GM19452 (cell line): Measurements from ENCODE around the gene RPS29.
"Not testable (repeated sequence)": the region's sequence is repeated elsewhere in the genome, so short reads cannot be mapped to it uniquely, and the experiment has no call there.

ENCODE experiments used
- ATAC-seq: cut with Tn5 transposase; IDR thresholded peaks from one replicate; pipeline ENCODE4 v1.9.1; 2021; ENCODE audit not compliant: unreplicated experiment

RPS29 gene

DNA sequence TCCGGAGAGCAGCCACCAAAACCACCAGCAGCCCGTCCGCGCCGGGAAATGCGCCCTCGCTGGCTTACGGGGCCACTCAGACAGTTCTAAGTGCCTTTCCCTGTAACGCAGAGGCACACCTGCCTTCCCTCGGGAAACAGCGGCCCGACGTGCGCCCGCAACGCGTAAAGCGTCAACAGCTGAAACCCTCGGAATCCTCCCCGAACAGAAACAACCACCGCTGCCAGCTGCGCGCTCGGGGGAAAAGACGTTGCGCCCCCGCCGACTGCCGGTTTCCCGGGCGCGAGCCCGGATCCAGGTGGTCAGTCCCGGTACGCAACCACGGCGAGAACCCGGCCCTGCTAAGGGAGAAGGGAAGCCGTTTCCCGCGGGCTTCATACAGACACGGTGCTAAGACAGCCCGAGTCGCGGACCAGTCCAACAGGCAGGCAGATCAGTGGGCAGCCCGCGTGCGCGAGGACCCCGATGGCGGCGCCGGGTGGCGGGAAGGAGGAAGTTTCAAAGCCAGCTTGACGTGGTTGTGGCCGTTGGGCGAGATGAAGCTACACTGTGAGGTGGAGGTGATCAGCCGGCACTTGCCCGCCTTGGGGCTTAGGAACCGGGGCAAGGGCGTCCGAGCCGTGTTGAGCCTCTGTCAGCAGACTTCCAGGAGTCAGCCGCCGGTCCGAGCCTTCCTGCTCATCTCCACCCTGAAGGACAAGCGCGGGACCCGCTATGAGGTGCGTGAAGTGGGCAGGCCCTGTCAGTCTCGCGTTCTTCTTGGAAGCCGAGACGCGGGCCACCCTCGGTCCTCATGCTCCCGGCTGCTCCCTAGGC is 12.5 kb upstream of the RPS29 start, which contains the start of gene LRR1:
LRR1 (plus strand) TSS at position 456 of the 816 bp plus-strand sequence; CDS start at position 537, 81 bp downstream.
- ATAC-seq = peak; percentile 62

DNA sequence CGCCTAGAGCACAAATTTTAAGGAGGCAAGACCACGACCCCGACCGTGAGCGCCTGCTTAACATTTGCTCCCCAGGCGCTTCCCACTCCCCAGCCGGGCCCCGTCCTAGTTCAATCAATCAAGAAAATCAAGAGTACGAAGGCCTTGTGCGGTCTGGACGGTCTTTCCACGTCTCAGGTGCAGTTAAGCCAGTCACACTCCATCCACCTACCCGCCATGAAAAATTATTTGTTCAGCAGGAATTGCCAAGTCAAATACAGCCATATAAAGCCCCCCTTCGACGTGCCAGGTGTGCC is 12.0 kb upstream of the RPS29 start:
- peak; percentile 2 for ATAC-seq

DNA sequence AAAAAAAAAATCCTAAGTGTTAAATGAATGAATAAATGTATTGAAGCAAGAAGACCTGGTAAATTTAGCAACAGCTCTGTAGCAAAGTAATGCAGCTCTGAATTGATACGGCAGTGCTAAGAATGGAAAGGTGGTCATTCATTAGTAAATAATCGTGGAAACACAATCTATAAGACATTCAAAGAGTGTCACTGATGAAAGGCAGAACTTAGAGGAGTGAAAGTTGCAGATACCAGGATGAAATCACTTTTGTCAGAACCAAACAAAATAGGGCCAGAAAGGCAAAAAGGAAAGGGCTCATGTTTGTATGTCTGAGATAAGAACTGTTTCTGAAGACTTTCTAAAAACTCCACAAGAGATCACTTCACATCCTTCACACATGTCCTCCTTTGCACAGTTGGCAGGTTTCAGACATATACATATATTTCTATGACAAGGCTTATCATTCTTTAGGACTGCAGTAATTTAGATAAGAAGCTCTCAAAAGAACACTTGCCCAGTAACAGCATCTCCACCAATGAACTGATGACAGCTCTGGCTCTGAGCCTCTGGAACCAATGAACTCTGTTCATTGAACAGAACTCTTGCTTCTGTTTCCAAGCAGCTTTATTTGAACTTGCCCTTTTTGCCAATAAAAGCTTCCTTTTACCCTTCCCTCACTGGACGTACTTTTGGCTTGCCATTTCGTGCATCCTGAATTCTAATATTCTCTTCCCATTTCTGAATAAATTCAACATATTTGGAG is 8.3 kb upstream of the RPS29 start:
- no peak for ATAC-seq

DNA sequence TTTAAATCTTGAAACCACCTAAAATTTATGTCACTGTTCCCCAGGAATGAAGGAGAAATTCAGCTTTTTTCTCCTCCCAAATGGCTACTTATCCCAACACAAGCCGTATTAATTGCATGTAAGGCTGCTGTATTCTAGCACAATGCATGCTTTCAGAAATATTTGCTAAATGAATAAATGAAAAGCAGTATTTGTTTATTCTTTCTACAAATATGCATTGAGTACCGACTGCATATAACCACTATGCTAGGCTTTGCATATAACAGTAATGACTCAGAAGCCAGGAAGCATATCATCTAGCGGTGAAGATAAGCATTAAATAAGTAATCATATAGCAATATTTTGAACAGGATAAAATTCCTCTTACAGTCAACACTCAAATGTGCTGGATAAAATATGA is 6.8 kb upstream of the RPS29 start:
- no peak for ATAC-seq

DNA sequence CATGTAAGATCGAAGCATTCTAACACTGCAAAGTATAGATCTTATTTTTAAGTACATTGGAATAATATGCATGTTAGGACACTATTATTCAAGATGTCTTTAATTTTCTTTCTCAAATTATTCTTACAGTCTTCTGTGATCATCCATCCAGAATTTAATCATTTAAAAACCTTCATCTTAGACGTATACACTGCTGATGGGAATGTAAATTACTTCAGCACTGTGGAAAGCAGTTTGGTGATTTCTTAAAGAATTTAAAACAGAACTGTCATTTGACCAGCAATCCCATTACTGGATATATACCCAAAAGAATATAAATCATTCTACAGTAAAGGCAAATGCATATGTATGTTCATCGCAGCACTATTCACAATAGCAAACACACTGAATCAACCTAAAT is 3.2 kb upstream of the RPS29 start:
- no peak for ATAC-seq

DNA sequence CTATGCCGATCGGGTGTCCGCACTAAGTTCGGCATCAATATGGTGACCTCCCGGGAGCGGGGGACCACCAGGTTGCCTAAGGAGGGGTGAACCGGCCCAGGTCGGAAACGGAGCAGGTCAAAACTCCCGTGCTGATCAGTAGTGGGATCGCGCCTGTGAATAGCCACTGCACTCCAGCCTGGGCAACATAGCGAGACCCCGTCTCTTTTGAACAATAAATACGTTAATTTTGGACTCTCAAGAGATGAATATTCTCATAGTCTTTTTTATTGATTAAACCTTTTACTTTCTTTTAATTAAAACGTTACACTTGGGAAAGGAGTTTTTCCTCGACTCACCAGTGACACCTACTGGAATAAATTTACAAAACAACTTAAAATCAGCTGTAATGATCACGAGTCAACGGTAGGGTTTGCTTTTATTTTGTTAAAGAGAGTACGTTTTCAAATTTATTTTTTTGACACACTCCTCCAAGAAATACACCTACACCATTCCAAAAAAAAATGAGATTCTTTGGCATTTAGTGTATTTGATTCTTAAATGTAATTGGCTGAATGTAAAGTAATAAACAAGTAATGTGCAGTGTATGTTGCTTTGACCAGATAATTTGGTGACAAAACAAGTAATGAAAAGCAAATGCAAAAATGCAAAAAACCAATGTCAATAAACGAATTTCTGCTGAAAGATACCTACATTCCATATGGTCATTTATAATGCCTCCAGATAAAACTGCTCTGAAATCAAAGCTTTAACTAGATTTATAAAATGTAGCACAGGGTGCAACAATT is 687 bp upstream of the RPS29 start:
- peak; percentile 34 for ATAC-seq

DNA sequence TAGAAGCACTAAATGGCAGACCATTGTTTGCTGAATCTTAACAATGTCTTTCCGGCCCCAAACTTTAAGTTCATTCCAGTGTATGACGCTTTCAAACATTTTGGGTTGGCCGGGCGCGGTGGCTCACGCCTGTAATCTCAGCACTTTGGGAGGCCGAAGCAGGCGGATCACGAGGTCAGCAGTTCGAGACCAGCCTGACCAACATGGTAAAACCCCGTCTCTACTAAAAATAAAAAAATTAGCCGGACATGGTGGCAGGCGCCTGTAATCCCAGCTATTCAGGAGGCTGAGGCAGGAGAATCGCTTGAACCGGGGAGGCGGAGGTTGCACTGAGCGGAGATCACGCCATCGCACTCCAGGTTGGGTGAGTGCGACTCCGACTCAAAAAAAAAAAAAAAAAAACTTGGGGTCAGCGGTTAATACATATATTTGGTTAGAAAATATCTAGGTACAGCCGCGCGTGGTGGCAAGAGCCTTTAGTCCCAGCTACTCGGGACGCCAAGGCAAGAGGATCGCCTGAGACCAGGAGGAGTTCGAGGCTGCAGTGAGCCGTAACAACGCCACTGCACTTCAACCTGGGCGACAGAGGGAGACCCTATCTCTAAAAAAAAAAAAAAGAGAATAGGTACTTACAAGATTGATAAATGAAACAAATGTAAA is 1.1 kb downstream of the RPS29 start:
- ATAC-seq = not testable (repeated sequence)

DNA sequence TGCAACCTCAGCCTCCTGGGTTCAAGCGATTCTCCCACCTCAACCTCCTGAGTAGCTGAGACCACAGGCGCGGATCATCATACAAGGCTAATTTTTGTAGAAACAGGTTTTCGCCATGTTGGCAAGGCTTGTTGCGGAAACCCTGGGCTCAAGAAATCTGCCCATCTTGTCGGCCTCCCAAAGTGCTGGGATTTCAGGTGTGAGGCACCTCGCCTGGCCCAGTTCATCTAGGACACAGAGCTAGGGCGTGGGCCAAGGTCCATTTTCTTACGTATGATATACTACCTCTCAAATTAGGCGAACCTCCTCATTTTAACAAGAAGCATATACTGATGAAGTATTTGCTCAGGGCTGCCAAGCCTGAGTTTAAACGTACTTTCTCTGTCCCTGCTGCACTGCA is 2.1 kb downstream of the RPS29 start:
- no peak for ATAC-seq

DNA sequence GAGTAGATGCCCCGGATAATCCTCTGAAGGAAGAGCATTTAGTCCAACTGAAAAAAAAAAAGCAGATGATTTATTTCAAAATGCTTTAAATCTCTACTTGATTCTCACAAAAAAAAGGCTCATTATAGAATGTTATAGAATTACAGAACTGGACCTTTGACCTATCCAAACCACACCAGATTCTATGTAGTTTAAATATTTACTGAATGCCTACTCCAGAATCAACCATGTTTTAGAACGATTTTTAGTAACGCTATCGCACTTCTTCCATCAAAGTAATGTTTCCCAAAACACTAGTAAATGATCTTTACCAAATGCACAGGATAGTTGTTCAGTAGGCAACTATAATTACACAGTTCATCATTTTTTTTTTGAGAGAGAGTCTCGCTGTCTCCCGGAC is 2.6 kb downstream of the RPS29 start:
- ATAC-seq = no peak

DNA sequence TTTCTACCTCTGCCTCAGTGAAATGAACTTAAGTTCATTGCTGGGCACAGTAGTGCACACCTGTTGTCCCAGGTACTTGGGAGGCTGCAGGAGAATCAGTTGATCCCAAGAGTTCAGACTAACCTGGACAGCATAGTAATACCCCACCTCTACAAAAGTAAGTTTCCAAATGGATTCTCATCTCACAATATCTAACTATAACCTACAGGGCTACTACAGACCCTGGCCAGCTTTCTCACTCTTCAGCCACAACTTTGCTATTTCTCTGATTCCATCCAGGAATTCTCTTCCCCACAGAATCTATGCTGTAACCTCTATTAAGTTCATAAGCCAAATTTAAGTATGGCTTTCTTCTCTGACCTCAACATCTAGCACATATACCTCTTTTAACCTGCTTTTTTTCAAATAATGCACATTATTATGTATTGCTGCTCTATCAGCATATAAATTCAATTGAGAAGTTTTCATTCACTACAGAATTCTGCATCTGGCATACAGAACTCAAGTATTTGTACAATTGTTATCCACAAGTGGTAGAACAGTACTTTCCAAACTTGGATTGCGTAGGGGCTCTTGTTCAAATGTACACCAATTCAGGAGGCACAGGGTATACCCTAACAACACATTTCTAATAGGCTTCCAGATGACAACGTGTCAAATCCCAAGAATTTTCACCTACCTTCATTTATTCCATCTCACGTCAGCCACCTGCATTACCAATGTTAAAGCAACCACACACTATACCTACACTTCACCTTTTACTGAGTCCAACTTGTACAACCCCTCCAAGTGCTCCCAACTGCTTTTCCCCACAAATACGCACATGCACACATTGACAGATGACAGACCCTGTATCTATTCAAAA is 3.8 kb downstream of the RPS29 start:
- no peak for ATAC-seq

DNA sequence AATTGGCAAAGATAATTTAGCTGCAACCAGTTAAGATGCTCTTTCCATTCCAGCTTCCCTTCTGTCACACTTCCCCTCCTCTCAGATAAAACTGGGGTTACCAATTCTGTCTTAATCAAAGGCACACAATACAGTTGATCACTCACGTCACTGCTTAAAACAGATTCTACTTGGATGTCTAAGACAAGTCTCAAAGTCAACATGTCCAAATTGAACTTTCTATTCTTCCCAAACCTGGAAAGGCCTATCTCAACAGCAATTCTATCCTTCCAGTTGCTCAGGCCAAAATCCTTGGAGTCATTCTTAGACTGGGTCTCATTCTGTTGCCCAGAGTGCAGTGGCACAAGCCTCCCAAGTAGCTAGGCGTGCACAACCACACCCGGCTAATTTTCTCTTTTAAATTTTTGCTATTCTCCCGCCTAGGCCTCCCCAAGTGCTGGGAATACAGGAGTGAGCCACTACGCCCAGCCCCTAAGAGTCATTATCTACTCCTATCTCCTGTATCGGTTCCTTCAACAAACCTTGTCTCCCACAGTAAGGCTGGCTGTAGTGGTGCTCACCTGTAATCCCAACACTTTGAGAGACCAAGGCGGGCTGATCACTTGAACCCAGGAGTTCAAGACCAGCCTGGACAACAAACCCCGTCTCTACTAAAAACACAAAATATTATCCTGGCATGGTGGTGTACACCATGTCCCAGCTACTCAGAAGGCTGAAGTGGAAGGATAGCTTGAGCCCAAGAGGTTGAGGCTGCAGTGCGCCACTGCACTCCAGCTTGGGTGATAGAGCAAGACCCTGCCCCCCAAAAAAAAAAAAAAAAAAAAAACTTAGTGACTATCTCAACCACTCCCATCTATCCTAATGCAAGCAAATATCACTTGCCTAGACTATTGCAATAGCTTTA is 4.7 kb downstream of the RPS29 start:
- ATAC-seq = no peak

DNA sequence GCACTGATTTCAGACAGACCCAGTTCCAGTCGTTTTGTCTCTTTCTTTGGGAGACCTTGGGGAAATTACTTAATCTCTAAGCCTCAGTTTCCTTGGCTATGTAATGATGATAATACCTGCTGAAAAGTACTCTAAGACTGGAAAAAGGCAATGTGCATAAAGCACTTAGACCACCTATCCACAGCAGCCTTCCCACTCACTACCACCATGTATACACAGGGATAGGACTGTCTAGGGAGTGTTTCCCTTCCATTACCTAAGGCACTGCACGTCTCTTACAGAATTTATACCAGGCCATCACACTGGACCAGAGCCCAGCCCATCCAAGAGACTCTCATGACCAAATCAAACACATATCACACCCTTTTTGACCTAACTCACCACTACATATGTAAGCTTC is 6.3 kb downstream of the RPS29 start:
- no peak for ATAC-seq

DNA sequence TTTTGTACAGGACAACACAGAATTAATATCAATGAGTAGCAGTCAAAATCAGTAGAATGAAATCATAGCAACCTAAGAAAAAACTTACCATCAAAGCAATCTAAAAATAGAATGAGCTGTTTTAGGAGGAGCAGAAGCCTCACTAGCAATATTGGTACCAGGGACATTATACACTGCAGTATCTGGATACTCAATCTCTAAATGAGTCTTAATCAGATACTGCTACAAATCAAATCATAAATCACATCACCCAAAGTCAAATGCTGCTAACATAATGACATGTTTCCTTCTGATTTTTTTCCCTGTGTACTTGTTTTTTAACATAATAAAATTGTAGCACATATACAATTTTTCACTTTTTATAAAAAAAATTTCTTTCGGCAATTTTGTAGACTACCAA is 8.0 kb downstream of the RPS29 start:
- ATAC-seq = no peak

DNA sequence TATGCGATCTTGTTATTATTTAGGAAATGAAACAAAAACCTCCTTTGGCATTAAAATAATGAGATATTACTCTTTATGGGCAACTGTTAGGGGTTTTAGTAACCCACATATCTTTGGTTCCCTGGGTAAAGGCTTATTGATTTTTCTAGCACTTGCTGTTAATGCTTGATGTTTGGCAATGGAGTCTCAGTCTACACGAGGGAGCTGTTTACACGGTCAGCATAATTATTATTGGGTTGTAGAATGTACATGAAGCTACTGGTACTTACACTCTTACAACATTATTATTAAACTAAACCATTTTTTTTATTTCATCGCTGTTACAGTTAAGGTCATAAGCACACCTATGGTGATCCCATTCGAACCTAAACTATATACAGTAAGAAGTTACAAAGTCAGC is 12.1 kb downstream of the RPS29 start:
- ATAC-seq = no peak

DNA sequence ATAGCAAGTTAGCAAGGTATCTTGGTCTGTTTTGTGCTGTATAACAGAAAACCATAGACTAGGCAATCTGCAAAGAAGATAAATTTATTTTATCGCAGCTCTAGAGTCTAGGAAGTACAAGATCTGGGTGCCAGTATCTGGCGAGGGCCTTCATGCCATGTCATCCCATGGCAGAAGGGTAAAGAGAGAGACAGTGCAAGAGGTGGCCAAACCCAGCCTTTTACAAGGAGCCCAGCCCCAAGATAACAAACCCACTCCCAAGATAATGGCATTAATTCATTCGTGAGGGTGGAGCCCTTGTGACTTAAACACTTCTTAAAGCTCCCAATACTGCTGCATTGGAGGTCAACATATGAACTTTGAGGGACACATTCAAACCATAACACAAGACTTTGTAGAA is 16.9 kb downstream of the RPS29 start:
- ATAC-seq = no peak

DNA sequence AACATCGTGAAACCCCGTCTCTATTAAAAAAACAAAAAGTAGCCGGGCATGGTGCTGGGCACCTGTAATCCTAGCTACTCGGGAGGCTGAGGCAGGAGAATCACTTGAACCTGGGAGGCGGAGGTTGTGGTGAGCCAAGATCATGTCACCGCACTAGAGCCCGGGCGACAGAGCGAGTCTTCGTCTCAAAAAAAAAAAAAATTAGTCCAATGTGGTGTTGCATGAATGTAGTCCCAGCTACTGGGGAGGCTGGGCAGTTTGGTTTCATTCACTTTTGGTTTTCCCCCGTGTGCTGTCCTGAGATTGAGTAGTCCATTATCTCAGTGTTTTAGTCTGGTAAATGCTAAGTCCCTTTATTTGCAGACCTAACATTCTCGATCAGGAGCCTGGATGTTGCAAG is 19.5 kb downstream of the RPS29 start:
- ATAC-seq = no peak

DNA sequence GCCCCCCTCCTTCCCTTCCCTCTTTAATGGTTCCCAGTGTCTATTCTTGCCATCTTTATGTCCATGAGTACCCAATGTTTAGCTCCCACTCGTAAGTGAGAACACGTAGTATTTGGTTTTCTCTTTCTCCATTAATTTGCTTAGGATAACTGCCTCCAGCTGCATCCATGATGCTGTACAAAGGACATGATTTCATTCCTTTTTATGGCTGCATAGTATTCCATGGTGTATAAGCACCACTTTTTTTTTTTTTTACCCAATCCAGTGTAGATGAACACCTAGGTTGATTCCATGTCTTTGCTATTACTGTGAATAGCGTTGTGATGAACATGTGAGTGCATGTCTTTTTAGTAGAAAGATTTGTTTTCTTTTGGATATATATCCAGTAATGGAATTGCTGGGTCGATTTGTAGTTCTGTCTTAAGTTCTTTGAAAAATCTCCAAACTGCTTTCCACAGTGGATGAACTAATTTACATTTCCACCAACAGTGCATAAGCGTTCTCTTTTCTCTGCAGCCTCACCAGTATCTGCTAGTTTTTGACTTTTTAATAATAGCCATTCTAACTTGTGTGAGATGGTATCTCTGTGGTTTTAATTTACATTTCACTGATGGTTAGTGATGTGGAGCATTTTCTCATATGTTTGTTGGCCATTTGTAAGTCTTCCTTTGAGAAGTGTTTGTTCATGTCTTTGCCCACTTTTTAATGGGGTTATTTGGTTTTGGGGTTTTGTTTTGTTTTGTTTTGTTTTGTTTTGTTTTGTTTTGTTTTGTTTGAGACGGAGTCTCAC is 26.0 kb downstream of the RPS29 start:
- ATAC-seq = no peak

DNA sequence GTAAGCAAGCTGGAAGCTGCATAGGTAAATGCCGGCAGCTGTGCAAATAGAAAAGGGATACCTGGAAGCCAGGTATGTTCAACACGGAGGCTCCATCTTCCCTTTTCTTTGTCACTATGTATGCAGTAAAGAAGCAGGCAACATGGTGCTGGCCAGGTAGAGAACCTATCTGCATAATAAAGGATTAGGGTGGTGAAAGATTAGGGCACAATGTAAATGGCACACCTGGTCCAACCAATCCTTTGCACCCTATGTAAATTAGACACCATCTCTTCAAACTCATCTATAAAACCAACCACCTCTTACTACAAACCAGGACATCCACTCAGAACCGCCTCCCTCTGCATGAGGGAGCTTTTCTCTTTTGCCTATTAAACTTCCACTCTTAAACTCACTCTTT is 32.3 kb downstream of the RPS29 start:
- ATAC-seq = no peak

DNA sequence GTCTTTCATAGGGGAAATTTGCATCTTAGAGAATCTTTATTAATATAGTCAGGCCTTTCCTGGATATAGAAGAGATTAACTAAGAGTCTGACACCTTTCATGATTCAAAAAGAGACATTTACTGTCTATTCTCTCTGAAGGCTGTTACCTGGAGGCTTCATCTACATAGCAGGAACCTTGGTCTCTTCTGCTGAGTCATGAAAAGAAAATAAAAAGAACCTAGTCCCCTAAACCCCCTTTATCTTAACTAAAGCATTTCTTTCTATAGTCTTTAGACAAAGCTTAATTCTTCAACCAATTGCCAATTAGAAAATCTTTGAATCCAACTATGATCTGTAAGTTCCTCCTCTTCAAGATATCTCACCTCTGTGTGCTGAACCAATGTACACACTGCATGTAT is 33.1 kb downstream of the RPS29 start:
- ATAC-seq = no peak
